Kidney epithelial cell (primary cell): ENCODE data around the gene SDK2. TPM values are rescaled to one million over a fixed set of nuclear protein-coding genes. Genes with fewer than 3 reads are reported as not detected.

ENCODE experiments used
- DNase-seq: peaks from one replicate; pipeline ENCODE4 v3.0.0-alpha.2; 2010; ENCODE audit warnings: low read depth
- H3K27me3 ChIP-seq: 2 replicates; pipeline ENCODE4 v1.6.0; 2011; ENCODE audit warnings: low read length; ENCODE audit not compliant: control insufficient read depth, insufficient read depth
- H3K36me3 ChIP-seq: 2 replicates; pipeline ENCODE4 v1.5.1; 2011; ENCODE audit warnings: low read length; ENCODE audit not compliant: control insufficient read depth, insufficient read depth
- H3K4me3 ChIP-seq: 2 replicates; pipeline ENCODE4 v1.5.1; 2011; ENCODE audit warnings: low read depth, mild to moderate bottlenecking, control low read depth, low read length
- CTCF ChIP-seq: IDR thresholded peaks from 2 replicates; pipeline ENCODE4 v1.5.1; 2011; ENCODE audit warnings: mild to moderate bottlenecking, moderate library complexity, low read length, control low read depth, inconsistent platforms; ENCODE audit not compliant: insufficient read depth, poor library complexity, severe bottlenecking
- total RNA-seq: library from RNA; depleted of rRNA; stranded (reverse); fragments of >200 nt; gene quantifications from 2 replicates; pipeline ENCODE4 v1.2.3, GENCODE V29; 2015

The SDK2 gene
- total RNA-seq, 1 donor from 2014 or later: 1.2 TPM

- no peak for DNase-seq
- Histone ChIP-seq H3K4me3 (no peak overlapping the region), H3K27me3 (no peaks in the 10 kb centered on the region), H3K36me3 (no peaks in the 10 kb centered on the region)
- TF ChIP-seq CTCF: no peak
Observed at GRCh38 chr17:73356561-73357170, 287.6 kb downstream of the SDK2 start.

DNA sequence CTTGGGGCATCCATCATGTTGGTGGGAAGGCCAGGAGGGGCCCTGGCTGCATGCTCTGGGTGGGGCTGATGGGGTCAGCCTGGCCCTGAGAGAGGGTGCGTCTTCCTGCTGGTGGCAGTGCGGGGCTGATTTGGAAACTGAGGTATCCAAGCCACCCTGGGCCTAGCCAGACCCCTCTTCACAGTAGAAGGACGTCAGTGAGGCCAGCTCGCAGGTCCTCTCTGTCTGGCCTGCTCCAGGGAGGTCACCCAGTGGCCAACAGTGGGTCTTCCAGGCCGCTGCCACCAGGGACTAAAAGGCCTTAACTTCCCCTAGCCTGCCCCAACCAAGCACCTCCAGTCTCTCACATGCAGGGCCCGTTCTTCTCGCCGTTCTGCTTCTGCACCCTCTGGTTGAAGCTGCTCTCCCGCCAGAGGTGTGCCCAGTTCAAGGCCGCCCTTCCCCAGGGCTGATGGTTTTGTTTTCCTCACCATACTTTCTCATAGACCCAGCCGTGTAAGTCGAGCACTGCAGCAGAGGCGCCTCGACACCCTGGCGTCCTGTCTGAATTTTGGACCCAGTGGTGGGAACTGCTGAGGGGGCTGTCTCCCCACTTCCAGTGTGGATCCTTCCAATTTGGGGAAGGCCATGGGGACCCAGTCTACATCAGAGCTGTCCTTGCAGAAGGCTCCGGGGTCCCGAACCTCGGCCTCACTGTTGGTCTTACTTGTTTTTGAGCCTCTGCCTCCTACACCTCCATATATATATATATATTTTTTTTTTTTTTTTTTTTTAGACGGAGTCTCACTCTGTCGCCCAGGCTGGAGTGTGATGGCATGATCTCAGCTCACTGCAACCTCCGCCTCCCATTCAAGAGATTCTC lies 289.6 kb downstream of the SDK2 start:
- Histone ChIP-seq H3K27me3 (no peaks in the 10 kb centered on the region), H3K4me3 (no peak overlapping the region), H3K36me3 (no peaks in the 10 kb centered on the region)
- no peak for TF ChIP-seq CTCF
- DNase-seq: no peak

- Histone ChIP-seq H3K4me3 (no peak overlapping the region), H3K27me3 (peaks cover 2% of the 10 kb centered on the region), H3K36me3 (no peaks in the 10 kb centered on the region)
- no peak for TF ChIP-seq CTCF
- DNase-seq: no peak
Observed at GRCh38 chr17:73352261-73352660, 292.0 kb downstream of the SDK2 start.

DNA sequence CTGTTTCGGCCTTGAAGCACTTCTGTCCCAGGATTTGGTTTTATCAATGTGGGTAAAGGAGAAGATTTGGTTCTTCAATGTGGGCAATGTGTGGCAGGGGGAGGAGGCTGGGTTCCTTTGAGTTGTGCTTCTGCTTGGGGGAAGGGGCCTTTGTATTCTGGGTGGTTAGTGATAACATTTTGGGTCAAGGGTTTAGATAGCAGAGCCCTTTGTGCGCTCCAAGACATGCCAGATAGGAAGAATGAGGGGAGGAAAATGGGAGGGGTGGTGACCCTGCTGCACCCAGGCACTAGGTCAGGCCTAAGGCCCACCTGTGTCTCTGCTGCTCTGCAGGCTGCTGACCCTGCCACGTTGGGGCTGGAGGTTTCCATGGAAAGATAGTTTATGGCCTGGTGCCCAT lies 292.5 kb downstream of the SDK2 start:
- TF ChIP-seq CTCF: no peak
- Histone ChIP-seq H3K36me3 (no peaks in the 10 kb centered on the region), H3K4me3 (no peak overlapping the region), H3K27me3 (peaks cover 2% of the 10 kb centered on the region)
- no peak for DNase-seq

GRCh38 chr17:73350864-73351263 lies 293.4 kb downstream of the SDK2 start:
- no peak for DNase-seq
- Histone ChIP-seq H3K27me3 (peaks cover 2% of the 10 kb centered on the region), H3K36me3 (no peaks in the 10 kb centered on the region), H3K4me3 (no peak overlapping the region)
- TF ChIP-seq CTCF: no peak
